HG02943 (cell line): ENCODE results near the gene AMZ1.
"Not testable (repeated sequence)": the region's sequence is repeated elsewhere in the genome, so short reads cannot be mapped to it uniquely, and the experiment has no call there.

ENCODE experiments used
- ATAC-seq: cut with Tn5 transposase; IDR thresholded peaks from one replicate; pipeline ENCODE4 v1.9.1; 2021; ENCODE audit warnings: mild to moderate bottlenecking, low read depth, moderate library complexity; ENCODE audit not compliant: unreplicated experiment

Gene AMZ1

GRCh38 chr7:2724453-2725177 is 36.6 kb downstream of the AMZ1 start:
- ATAC-seq, result no peak

- no peak for ATAC-seq
Observed at GRCh38 chr7:2725178-2726105, 37.4 kb downstream of the AMZ1 start.

GRCh38 chr7:2726316-2727018 is 38.5 kb downstream of the AMZ1 start:
- no peak for ATAC-seq

- not testable (repeated sequence) for ATAC-seq
Observed at GRCh38 chr7:2727206-2727605, 39.2 kb downstream of the AMZ1 start.

GRCh38 chr7:2728316-2729030 is 40.5 kb downstream of the AMZ1 start:
- no peak for ATAC-seq

GRCh38 chr7:2729031-2729892 is 41.3 kb downstream of the AMZ1 start:
- ATAC-seq, result no peak

- ATAC-seq, result no peak
Observed at GRCh38 chr7:2729893-2730716, 42.1 kb downstream of the AMZ1 start.

GRCh38 chr7:2730846-2731770 is 43.1 kb downstream of the AMZ1 start:
- ATAC-seq, result no peak

- ATAC-seq, result no peak
Observed at GRCh38 chr7:2732388-2732787, 44.4 kb downstream of the AMZ1 start.

GRCh38 chr7:2732959-2733584 is 45.1 kb downstream of the AMZ1 start:
- ATAC-seq, result no peak

GRCh38 chr7:2734084-2734686 is 46.2 kb downstream of the AMZ1 start:
- no peak for ATAC-seq

- ATAC-seq, result no peak
Observed at GRCh38 chr7:2734751-2735571, 47.0 kb downstream of the AMZ1 start.

GRCh38 chr7:2735744-2736143 is 47.7 kb downstream of the AMZ1 start:
- no peak for ATAC-seq

- no peak for ATAC-seq
Observed at GRCh38 chr7:2736411-2736914, 48.5 kb downstream of the AMZ1 start.

- not testable (repeated sequence) for ATAC-seq
Observed at GRCh38 chr7:2737005-2737743, 49.2 kb downstream of the AMZ1 start.
